ENCODE measurements around the gene CASP12. TPM values are rescaled to one million over a fixed set of nuclear protein-coding genes. Genes with fewer than 3 reads are reported as not detected.

Gene CASP12
- total RNA-seq, 5 donors from 2014 or later (not counting 1 experiment from before 2014, with no cell fraction given): not detected

- WGBS (ENCODE audit: insufficient coverage): no CpG with 5 or more reads among the region's 1 CpG
- H3K4me3 ChIP-seq (ENCODE audit: control insufficient read depth in 1 of 2, extremely low read depth in 1 of 2, low read length in 1 of 2): no peak overlapping the region
- Mint-ChIP-seq H3K27ac (peak overlapping the region; percentile 82 to 87), H3K36me3 (peaks cover 20% of the 10 kb centered on the region), H3K4me3 (peak overlapping the region in 2 of 3 donors; percentile 48 to 75), H3K9me3 (peaks cover 0 to 3% (median 0%) of the 10 kb centered on the region in 3 donors), H3K4me1 (peaks cover 25 to 43% (median 38%) of the 10 kb centered on the region in 3 donors), H3K27me3 (no peaks in the 10 kb centered on the region)
- DNase-seq: no peak
- ChIA-PET POLR2A (no interaction called here), CTCF (interaction anchor here in 1 of 2 donors (1.0 kb wide), 1 partner anchor 36 kb away, joined by 4 read pairs; no protein-coding TSS in a partner anchor)
- H3K27ac ChIP-seq (ENCODE audit: low read length): no peak overlapping the region
- peaks cover 0 to 5% of the 10 kb centered on the region in 2 donors for H3K36me3 ChIP-seq (ENCODE audit: control insufficient read depth in 2 of 2, extremely low read depth in 1 of 2, insufficient read depth in 1 of 2, low read length in 1 of 2)
- peaks cover 2 to 13% of the 10 kb centered on the region in 2 experiments for H3K4me1 ChIP-seq (ENCODE audit: control insufficient read depth in 1 of 2, extremely low read depth in 1 of 2, insufficient read depth in 2 of 2, low read length in 2 of 2)
- H3K27me3 ChIP-seq (replicated peaks in 1 of 2; ENCODE audit: control insufficient read depth in 2 of 2, extremely low read depth in 1 of 2, insufficient read depth in 2 of 2, low read length in 1 of 2): no peaks in the 10 kb centered on the region
- ATAC-seq (replicated peaks in 1 of 4): no peak
- H3K9me3 ChIP-seq: no peaks in the 10 kb centered on the region
These were observed 389 bp upstream of the CASP12 start for GRCh38 chr11:104898685-104899013.

DNA sequence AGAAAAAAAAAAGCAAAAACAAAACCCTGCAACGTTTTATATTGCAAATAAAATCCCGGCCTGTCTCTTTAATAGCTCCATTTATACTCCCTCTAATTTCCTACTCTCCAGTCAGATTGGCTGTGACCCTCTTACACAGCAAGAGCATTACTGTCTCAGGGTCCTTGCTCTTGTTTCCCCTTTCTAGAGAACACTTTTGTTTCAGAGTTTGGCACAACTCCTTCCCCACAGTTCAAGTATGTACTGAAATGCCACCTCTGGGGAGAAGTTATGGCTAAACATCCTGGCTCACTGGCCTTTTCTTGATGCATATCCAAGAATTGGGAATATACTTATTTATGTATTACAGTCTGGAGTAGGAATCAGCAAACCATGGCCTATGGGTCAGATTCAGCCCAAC lies 2.6 kb downstream of the CASP12 start:
- Mint-ChIP-seq H3K9me3 (no peaks in the 10 kb centered on the region), H3K4me3 (no peak overlapping the region), H3K36me3 (peaks cover 1% of the 10 kb centered on the region), H3K4me1 (peaks cover 13 to 29% (median 24%) of the 10 kb centered on the region in 3 donors), H3K27me3 (no peaks in the 10 kb centered on the region), H3K27ac (no peak overlapping the region)
- H3K36me3 ChIP-seq (ENCODE audit: control insufficient read depth in 2 of 2, extremely low read depth in 1 of 2, insufficient read depth in 1 of 2, low read length in 1 of 2): no peaks in the 10 kb centered on the region
- H3K27ac ChIP-seq (ENCODE audit: low read length): no peak overlapping the region
- no peak for ATAC-seq (replicated peaks in 1 of 4)
- ChIA-PET CTCF (no interaction called here), POLR2A (no interaction called here)
- no peak overlapping the region for H3K4me3 ChIP-seq (ENCODE audit: control insufficient read depth in 1 of 2, extremely low read depth in 1 of 2, low read length in 1 of 2)
- no peaks in the 10 kb centered on the region for H3K27me3 ChIP-seq (replicated peaks in 1 of 2; ENCODE audit: control insufficient read depth in 2 of 2, extremely low read depth in 1 of 2, insufficient read depth in 2 of 2, low read length in 1 of 2)
- DNase-seq: no peak
- WGBS (ENCODE audit: insufficient coverage): 71% methylated on average over 2 of the region's 2 CpGs
- H3K9me3 ChIP-seq: no peaks in the 10 kb centered on the region
- H3K4me1 ChIP-seq (ENCODE audit: control insufficient read depth in 1 of 2, extremely low read depth in 1 of 2, insufficient read depth in 2 of 2, low read length in 2 of 2): peaks cover 0 to 13% of the 10 kb centered on the region in 2 experiments

DNA sequence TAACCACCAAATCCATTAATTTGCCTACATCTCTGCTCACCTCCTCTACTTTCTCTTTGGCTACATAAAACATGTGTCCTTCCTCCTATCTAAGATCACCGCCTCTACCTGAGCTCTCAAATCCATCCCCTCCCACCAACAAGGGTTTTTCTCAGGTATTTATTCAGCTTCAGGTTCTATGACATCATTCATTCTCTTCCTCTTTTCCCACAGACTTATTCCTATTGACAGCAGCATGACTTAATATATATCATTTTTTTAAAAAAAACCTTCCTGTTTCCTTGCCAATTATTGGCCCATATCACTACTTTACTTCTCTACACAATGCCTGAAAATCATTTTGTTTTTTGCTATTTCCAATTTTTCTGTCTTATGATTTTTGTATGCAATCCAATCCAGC lies 4.4 kb downstream of the CASP12 start:
- ChIA-PET POLR2A (no interaction called here), CTCF (no interaction called here)
- ATAC-seq (replicated peaks in 1 of 4) (no peak), DNase-seq (no peak)
- Mint-ChIP-seq H3K4me1 (peaks cover 13 to 29% (median 18%) of the 10 kb centered on the region in 3 donors), H3K36me3 (no peaks in the 10 kb centered on the region), H3K27me3 (no peaks in the 10 kb centered on the region), H3K27ac (no peak overlapping the region), H3K4me3 (no peak overlapping the region), H3K9me3 (no peaks in the 10 kb centered on the region)
- WGBS (ENCODE audit: insufficient coverage): 93% methylated on average over 1 of the region's 1 CpG
- no peaks in the 10 kb centered on the region for H3K27me3 ChIP-seq (replicated peaks in 1 of 2; ENCODE audit: control insufficient read depth in 2 of 2, extremely low read depth in 1 of 2, insufficient read depth in 2 of 2, low read length in 1 of 2)
- no peak overlapping the region for H3K27ac ChIP-seq (ENCODE audit: low read length)
- no peaks in the 10 kb centered on the region for H3K36me3 ChIP-seq (ENCODE audit: control insufficient read depth in 2 of 2, extremely low read depth in 1 of 2, insufficient read depth in 1 of 2, low read length in 1 of 2)
- peaks cover 0 to 9% of the 10 kb centered on the region in 2 experiments for H3K4me1 ChIP-seq (ENCODE audit: control insufficient read depth in 1 of 2, extremely low read depth in 1 of 2, insufficient read depth in 2 of 2, low read length in 2 of 2)
- H3K4me3 ChIP-seq (ENCODE audit: control insufficient read depth in 1 of 2, extremely low read depth in 1 of 2, low read length in 1 of 2): no peak overlapping the region
- H3K9me3 ChIP-seq: no peaks in the 10 kb centered on the region

DNA sequence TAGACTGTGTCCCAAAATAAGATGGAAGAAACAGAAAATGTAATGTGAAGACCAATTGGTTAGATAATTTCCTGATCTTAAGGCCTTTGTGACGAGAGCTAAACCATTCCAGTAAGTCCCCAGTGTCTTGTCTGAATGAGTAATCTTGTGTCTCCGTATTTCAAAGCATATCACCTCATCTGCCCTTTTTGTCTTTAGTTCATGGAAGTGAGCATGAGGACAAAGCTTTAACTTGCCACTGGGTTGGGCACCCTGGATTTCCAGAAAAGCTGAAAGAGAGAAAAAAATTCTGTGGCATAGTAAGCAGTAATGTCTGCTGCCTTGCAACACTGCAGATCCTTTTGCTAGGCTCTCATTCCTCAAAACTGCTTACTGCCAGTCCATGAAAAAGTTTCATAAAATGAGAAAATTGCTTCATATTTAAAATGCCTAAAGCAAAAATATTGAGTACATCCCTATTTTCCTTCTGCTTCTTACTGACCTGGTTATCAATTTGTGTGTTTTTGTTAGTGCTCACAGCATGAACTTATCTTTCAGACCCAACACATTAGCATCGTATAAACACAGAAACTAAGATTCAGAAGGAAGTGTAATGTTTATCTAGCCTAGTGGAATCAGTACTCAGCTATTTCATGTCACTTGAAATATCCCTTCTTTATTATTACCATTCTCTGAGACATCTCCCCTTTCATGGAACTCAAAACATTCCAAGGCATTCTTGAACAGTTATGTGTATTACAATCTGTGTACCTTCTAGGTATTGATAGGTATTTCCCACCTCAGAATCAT lies 5.3 kb downstream of the CASP12 start:
- no peak overlapping the region for H3K4me3 ChIP-seq (ENCODE audit: control insufficient read depth in 1 of 2, extremely low read depth in 1 of 2, low read length in 1 of 2)
- no peaks in the 10 kb centered on the region for H3K27me3 ChIP-seq (replicated peaks in 1 of 2; ENCODE audit: control insufficient read depth in 2 of 2, extremely low read depth in 1 of 2, insufficient read depth in 2 of 2, low read length in 1 of 2)
- DNase-seq: no peak
- H3K27ac Mint-ChIP-seq: no peak overlapping the region
- H3K27ac ChIP-seq (ENCODE audit: low read length): no peak overlapping the region
- H3K4me1 ChIP-seq (ENCODE audit: control insufficient read depth in 1 of 2, extremely low read depth in 1 of 2, insufficient read depth in 2 of 2, low read length in 2 of 2): peaks cover 0 to 6% of the 10 kb centered on the region in 2 experiments
- H3K4me1 Mint-ChIP-seq: peaks cover 5 to 19% (median 8%) of the 10 kb centered on the region in 3 donors
- WGBS (ENCODE audit: insufficient coverage): no CpG with 5 or more reads among the region's 3 CpGs
- H3K36me3 Mint-ChIP-seq: no peaks in the 10 kb centered on the region
- no peaks in the 10 kb centered on the region for H3K27me3 Mint-ChIP-seq
- ATAC-seq (replicated peaks in 1 of 4): no peak
- H3K36me3 ChIP-seq (ENCODE audit: control insufficient read depth in 2 of 2, extremely low read depth in 1 of 2, insufficient read depth in 1 of 2, low read length in 1 of 2): no peaks in the 10 kb centered on the region
- H3K4me3 Mint-ChIP-seq: no peak overlapping the region
- no peaks in the 10 kb centered on the region for H3K9me3 ChIP-seq
- no peaks in the 10 kb centered on the region for H3K9me3 Mint-ChIP-seq
- ChIA-PET POLR2A (no interaction called here), CTCF (no interaction called here)

GRCh38 chr11:104891135-104891534 lies 7.1 kb downstream of the CASP12 start:
- Mint-ChIP-seq H3K4me3 (no peak overlapping the region), H3K27me3 (no peaks in the 10 kb centered on the region), H3K9me3 (peaks cover 0 to 3% (median 0%) of the 10 kb centered on the region in 3 donors), H3K36me3 (no peaks in the 10 kb centered on the region), H3K27ac (no peak overlapping the region), H3K4me1 (peaks cover 0 to 14% (median 2%) of the 10 kb centered on the region in 3 donors)
- Histone ChIP-seq H3K27me3 (replicated peaks in 1 of 2; ENCODE audit: control insufficient read depth in 2 of 2, extremely low read depth in 1 of 2, insufficient read depth in 2 of 2, low read length in 1 of 2) (no peaks in the 10 kb centered on the region), H3K4me1 (ENCODE audit: control insufficient read depth in 1 of 2, extremely low read depth in 1 of 2, insufficient read depth in 2 of 2, low read length in 2 of 2) (no peaks in the 10 kb centered on the region), H3K27ac (ENCODE audit: low read length) (no peak overlapping the region), H3K9me3 (no peaks in the 10 kb centered on the region), H3K36me3 (ENCODE audit: control insufficient read depth in 2 of 2, extremely low read depth in 1 of 2, insufficient read depth in 1 of 2, low read length in 1 of 2) (no peaks in the 10 kb centered on the region), H3K4me3 (ENCODE audit: control insufficient read depth in 1 of 2, extremely low read depth in 1 of 2, low read length in 1 of 2) (no peak overlapping the region)
- ChIA-PET CTCF (no interaction called here), POLR2A (no interaction called here)
- ATAC-seq (replicated peaks in 1 of 4) (no peak), DNase-seq (no peak)
- 92% methylated on average over 4 of the region's 4 CpGs for WGBS (ENCODE audit: insufficient coverage)

GRCh38 chr11:104883342-104883741 lies 14.9 kb downstream of the CASP12 start:
- CTCF ChIA-PET: interaction anchor here in 1 of 2 donors (0.6 kb wide), 1 partner anchor 956 kb away, joined by 3 read pairs; no protein-coding TSS in a partner anchor
- Histone ChIP-seq H3K27me3 (replicated peaks in 1 of 2; ENCODE audit: control insufficient read depth in 2 of 2, extremely low read depth in 1 of 2, insufficient read depth in 2 of 2, low read length in 1 of 2) (no peaks in the 10 kb centered on the region), H3K36me3 (ENCODE audit: control insufficient read depth in 2 of 2, extremely low read depth in 1 of 2, insufficient read depth in 1 of 2, low read length in 1 of 2) (no peaks in the 10 kb centered on the region), H3K4me1 (ENCODE audit: control insufficient read depth in 1 of 2, extremely low read depth in 1 of 2, insufficient read depth in 2 of 2, low read length in 2 of 2) (no peaks in the 10 kb centered on the region), H3K27ac (ENCODE audit: low read length) (no peak overlapping the region), H3K4me3 (ENCODE audit: control insufficient read depth in 1 of 2, extremely low read depth in 1 of 2, low read length in 1 of 2) (no peak overlapping the region), H3K9me3 (no peaks in the 10 kb centered on the region)
- peaks cover 0 to 3% (median 0%) of the 10 kb centered on the region in 3 donors for H3K9me3 Mint-ChIP-seq
- H3K4me3 Mint-ChIP-seq: no peak overlapping the region
- no peaks in the 10 kb centered on the region for H3K27me3 Mint-ChIP-seq
- H3K27ac Mint-ChIP-seq: no peak overlapping the region
- WGBS (ENCODE audit: insufficient coverage): no CpG with 5 or more reads among the region's 2 CpGs
- DNase-seq (no peak), ATAC-seq (replicated peaks in 1 of 4) (no peak)
- POLR2A ChIA-PET: no interaction called here
- H3K36me3 Mint-ChIP-seq: peaks cover 3% of the 10 kb centered on the region
- peaks cover 5 to 29% (median 28%) of the 10 kb centered on the region in 3 donors for H3K4me1 Mint-ChIP-seq

Data from T-cell (primary cell).